Stimulated activated CD4-positive, alpha-beta T cell treated with anti-CD3 and anti-CD28 coated beads, Interleukin-2, amount 100 ng/mL, for 24 hours (primary cell): ENCODE measurements around the gene PTPN21.
A peak's percentile ranks its signal among the peaks of the same experiment; 100 is the strongest.

Experiments used
- DNase-seq, 2 donors: peaks; one replicate each; pipeline ENCODE4 v3.0.0-alpha.2; 2020

PTPN21 gene

GRCh38 chr14:88554457-88555286, at the start of gene PTPN21:
PTPN21 (minus strand) TSS chr14:88555007; CDS start chr14:88550417, 4,590 bp downstream.
- peak in 1 of 2 donors; percentile 24 for DNase-seq

GRCh38 chr14:88604212-88604611, 49.4 kb upstream of the PTPN21 start:
- DNase-seq, result no peak

- peak; percentile 21 to 37 for DNase-seq
Measured at GRCh38 chr14:88599761-88600439, 45.1 kb upstream of the PTPN21 start.

- no peak for DNase-seq
Measured at GRCh38 chr14:88599326-88599725, 44.5 kb upstream of the PTPN21 start.

GRCh38 chr14:88598097-88598675, 43.4 kb upstream of the PTPN21 start:
- DNase-seq, result no peak

- no peak for DNase-seq
Measured at GRCh38 chr14:88597601-88598000, 42.8 kb upstream of the PTPN21 start.

- no peak for DNase-seq
Measured at GRCh38 chr14:88597038-88597437, 42.2 kb upstream of the PTPN21 start.

- no peak for DNase-seq
Measured at GRCh38 chr14:88592031-88592430, 37.2 kb upstream of the PTPN21 start.

GRCh38 chr14:88590173-88590572, 35.4 kb upstream of the PTPN21 start:
- no peak for DNase-seq

GRCh38 chr14:88588081-88588480, 33.3 kb upstream of the PTPN21 start:
- DNase-seq, result no peak

- DNase-seq, result no peak
Measured at GRCh38 chr14:88584451-88584850, 29.6 kb upstream of the PTPN21 start.

GRCh38 chr14:88576222-88576621, 21.4 kb upstream of the PTPN21 start:
- no peak for DNase-seq

- DNase-seq, result no peak
Measured at GRCh38 chr14:88572117-88572516, 17.3 kb upstream of the PTPN21 start.

GRCh38 chr14:88568196-88568595, 13.4 kb upstream of the PTPN21 start:
- DNase-seq, result no peak

GRCh38 chr14:88565427-88565826, 10.6 kb upstream of the PTPN21 start:
- no peak for DNase-seq

- no peak for DNase-seq
Measured at GRCh38 chr14:88563845-88564244, 9.0 kb upstream of the PTPN21 start.

- peak; percentile 86 to 88 for DNase-seq
Measured at GRCh38 chr14:88562831-88563686, 8.3 kb upstream of the PTPN21 start, which contains the start of gene ZC3H14. ZC3H14 (plus strand) TSS chr14:88563037; CDS start chr14:88563134, 97 bp downstream.

- DNase-seq, result no peak
Measured at GRCh38 chr14:88562532-88562830, 7.7 kb upstream of the PTPN21 start.

- no peak for DNase-seq
Measured at GRCh38 chr14:88559852-88560251, 5.0 kb upstream of the PTPN21 start.

GRCh38 chr14:88556581-88556980, 1.8 kb upstream of the PTPN21 start:
- no peak for DNase-seq

- peak in 1 of 2 donors; percentile 9 for DNase-seq
Measured at GRCh38 chr14:88553886-88554456, 836 bp downstream of the PTPN21 start.

- no peak for DNase-seq
Measured at GRCh38 chr14:88552876-88553275, 1.9 kb downstream of the PTPN21 start.
